Hepatocyte (in vitro differentiated cells): ENCODE results near the gene NDUFB8.

Experiments
- EZH2phosphoT487 ChIP-seq: fragments of 200-600 bp; sonication (generic); IDR thresholded peaks from one replicate; pipeline ENCODE4 v1.6.1; 2018; ENCODE audit warnings: antibody characterized with exemption, mild to moderate bottlenecking, low read depth, moderate library complexity; ENCODE audit not compliant: unreplicated experiment, severe bottlenecking
- TF ChIP-seq, protein P1 (sequence below): fragments of 200-600 bp; sonication (generic); IDR thresholded peaks from 2 replicates; pipeline ENCODE4 v1.5.1; 2016; ENCODE audit warnings: antibody characterized with exemption, mild to moderate bottlenecking; ENCODE audit not compliant: poor library complexity

DNA sequence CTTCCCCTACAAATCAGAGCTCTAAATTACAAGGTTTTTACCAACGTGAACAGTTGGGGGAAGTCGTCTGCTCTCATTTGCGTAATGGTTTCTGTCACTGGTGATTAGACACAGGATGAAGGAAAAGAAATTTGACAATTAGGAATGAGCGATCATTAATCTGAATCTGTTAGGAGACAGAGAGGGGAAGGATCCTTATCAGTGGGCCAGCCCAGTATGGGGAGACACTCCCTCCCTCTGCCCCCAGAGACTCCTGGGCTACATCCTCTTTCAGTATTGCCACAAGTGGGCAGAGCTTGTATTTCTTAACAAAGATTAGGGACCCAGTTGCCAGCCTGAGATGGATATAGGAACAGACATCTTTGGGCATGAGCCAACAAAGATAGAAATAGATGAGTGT is 21.5 kb upstream of the NDUFB8 start:
- TF ChIP-seq, protein P1, sequence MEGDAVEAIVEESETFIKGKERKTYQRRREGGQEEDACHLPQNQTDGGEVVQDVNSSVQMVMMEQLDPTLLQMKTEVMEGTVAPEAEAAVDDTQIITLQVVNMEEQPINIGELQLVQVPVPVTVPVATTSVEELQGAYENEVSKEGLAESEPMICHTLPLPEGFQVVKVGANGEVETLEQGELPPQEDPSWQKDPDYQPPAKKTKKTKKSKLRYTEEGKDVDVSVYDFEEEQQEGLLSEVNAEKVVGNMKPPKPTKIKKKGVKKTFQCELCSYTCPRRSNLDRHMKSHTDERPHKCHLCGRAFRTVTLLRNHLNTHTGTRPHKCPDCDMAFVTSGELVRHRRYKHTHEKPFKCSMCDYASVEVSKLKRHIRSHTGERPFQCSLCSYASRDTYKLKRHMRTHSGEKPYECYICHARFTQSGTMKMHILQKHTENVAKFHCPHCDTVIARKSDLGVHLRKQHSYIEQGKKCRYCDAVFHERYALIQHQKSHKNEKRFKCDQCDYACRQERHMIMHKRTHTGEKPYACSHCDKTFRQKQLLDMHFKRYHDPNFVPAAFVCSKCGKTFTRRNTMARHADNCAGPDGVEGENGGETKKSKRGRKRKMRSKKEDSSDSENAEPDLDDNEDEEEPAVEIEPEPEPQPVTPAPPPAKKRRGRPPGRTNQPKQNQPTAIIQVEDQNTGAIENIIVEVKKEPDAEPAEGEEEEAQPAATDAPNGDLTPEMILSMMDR: no peak
- TF ChIP-seq EZH2phosphoT487: no peak
